Measurements from ENCODE around the gene MLPH. TPM values are rescaled to one million over a fixed set of nuclear protein-coding genes. Genes with fewer than 3 reads are reported as not detected.
A peak's percentile ranks its signal among the peaks of the same experiment; 100 is the strongest.

The MLPH gene
- total and polyA plus RNA-seq, 2 of the 13 experiments (the other 11 are each of a cell fraction or from before 2014, with no cell fraction given): 0.12 TPM; not detected in 1

DNA sequence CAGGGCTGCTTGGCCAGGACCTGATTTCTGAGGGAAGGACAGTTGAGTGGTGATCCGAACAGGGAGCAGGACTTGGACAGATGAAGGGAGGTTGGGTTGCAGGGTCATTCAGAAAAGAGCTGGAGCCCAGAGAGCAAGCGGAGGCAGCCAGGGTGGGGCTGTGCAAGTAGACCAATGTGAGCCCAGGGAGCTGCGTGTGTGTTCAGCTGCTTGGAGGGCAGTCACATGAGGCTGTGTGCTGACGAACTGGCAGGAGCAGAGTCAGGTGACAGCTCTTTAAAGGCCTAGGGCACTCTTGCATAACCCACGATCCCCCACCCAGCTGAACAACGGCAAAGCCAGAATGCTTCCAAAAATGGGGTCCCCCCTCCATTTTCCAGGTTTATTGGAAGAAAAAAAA is 4.6 kb upstream of the MLPH start:
- intact Hi-C loops (cut with micrococcal nuclease; ENCODE audit: unreplicated experiment): no loop called here
- in situ Hi-C loops (cut with HindIII; ENCODE audit: extremely low pct_ligation_motif_present, low pct_unique_long_range_greater_than_20kb): no loop called here
- peaks cover 0 to 61% of the 10 kb centered on the region in 2 experiments; a peak in 3 of 5 replicates for H3K27me3 ChIP-seq (ENCODE audit: control insufficient read depth in 1 of 2, insufficient read depth in 2 of 2, low read length in 2 of 2)
- TF ChIP-seq, protein P1, sequence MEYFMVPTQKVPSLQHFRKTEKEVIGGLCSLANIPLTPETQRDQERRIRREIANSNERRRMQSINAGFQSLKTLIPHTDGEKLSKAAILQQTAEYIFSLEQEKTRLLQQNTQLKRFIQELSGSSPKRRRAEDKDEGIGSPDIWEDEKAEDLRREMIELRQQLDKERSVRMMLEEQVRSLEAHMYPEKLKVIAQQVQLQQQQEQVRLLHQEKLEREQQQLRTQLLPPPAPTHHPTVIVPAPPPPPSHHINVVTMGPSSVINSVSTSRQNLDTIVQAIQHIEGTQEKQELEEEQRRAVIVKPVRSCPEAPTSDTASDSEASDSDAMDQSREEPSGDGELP (IDR thresholded peaks at IDR 0.05; ENCODE audit: borderline replicate concordance, low read depth): peak; percentile 68; the same call in 1 of the 2 replicates
- TF ChIP-seq KAT2B (IDR thresholded peaks at IDR 0.05; ENCODE audit: borderline replicate concordance, low read depth, low read length) (no peak), ZNF264 (CRISPR knock-in tag; IDR thresholded peaks at IDR 0.05) (no peak), ZNF367 (CRISPR knock-in tag; IDR thresholded peaks at IDR 0.05; ENCODE audit: borderline replicate concordance) (no peak), FOXA1 (IDR thresholded peaks at IDR 0.05) (no peak), FOXA1 (CRISPR knock-in tag; IDR thresholded peaks at IDR 0.05) (peak; percentile 60; the same call in 1 of the 2 replicates), SAP130 (CRISPR knock-in tag; IDR thresholded peaks at IDR 0.05; ENCODE audit: low read depth) (peak; percentile 25; the same call in 1 of the 2 replicates), TFE3 (CRISPR knock-in tag; IDR thresholded peaks at IDR 0.05) (peak; percentile 73)
- TF ChIP-seq, protein P2, sequence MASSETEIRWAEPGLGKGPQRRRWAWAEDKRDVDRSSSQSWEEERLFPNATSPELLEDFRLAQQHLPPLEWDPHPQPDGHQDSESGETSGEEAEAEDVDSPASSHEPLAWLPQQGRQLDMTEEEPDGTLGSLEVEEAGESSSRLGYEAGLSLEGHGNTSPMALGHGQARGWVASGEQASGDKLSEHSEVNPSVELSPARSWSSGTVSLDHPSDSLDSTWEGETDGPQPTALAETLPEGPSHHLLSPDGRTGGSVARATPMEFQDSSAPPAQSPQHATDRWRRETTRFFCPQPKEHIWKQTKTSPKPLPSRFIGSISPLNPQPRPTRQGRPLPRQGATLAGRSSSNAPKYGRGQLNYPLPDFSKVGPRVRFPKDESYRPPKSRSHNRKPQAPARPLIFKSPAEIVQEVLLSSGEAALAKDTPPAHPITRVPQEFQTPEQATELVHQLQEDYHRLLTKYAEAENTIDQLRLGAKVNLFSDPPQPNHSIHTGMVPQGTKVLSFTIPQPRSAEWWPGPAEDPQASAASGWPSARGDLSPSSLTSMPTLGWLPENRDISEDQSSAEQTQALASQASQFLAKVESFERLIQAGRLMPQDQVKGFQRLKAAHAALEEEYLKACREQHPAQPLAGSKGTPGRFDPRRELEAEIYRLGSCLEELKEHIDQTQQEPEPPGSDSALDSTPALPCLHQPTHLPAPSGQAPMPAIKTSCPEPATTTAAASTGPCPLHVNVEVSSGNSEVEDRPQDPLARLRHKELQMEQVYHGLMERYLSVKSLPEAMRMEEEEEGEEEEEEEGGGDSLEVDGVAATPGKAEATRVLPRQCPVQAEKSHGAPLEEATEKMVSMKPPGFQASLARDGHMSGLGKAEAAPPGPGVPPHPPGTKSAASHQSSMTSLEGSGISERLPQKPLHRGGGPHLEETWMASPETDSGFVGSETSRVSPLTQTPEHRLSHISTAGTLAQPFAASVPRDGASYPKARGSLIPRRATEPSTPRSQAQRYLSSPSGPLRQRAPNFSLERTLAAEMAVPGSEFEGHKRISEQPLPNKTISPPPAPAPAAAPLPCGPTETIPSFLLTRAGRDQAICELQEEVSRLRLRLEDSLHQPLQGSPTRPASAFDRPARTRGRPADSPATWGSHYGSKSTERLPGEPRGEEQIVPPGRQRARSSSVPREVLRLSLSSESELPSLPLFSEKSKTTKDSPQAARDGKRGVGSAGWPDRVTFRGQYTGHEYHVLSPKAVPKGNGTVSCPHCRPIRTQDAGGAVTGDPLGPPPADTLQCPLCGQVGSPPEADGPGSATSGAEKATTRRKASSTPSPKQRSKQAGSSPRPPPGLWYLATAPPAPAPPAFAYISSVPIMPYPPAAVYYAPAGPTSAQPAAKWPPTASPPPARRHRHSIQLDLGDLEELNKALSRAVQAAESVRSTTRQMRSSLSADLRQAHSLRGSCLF (CRISPR knock-in tag; IDR thresholded peaks at IDR 0.05; ENCODE audit: borderline replicate concordance): no peak
- TF ChIP-seq, protein P3, sequence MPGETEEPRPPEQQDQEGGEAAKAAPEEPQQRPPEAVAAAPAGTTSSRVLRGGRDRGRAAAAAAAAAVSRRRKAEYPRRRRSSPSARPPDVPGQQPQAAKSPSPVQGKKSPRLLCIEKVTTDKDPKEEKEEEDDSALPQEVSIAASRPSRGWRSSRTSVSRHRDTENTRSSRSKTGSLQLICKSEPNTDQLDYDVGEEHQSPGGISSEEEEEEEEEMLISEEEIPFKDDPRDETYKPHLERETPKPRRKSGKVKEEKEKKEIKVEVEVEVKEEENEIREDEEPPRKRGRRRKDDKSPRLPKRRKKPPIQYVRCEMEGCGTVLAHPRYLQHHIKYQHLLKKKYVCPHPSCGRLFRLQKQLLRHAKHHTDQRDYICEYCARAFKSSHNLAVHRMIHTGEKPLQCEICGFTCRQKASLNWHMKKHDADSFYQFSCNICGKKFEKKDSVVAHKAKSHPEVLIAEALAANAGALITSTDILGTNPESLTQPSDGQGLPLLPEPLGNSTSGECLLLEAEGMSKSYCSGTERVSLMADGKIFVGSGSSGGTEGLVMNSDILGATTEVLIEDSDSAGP (CRISPR knock-in tag; IDR thresholded peaks at IDR 0.05; ENCODE audit: borderline replicate concordance): peak; percentile 43
- TF ChIP-seq, protein P4, sequence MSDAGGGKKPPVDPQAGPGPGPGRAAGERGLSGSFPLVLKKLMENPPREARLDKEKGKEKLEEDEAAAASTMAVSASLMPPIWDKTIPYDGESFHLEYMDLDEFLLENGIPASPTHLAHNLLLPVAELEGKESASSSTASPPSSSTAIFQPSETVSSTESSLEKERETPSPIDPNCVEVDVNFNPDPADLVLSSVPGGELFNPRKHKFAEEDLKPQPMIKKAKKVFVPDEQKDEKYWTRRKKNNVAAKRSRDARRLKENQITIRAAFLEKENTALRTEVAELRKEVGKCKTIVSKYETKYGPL (CRISPR knock-in tag; IDR thresholded peaks at IDR 0.05): 0 out of 2 replicates have a peak, but pooled peaks have one; percentile 30
- TF ChIP-seq, protein P5, sequence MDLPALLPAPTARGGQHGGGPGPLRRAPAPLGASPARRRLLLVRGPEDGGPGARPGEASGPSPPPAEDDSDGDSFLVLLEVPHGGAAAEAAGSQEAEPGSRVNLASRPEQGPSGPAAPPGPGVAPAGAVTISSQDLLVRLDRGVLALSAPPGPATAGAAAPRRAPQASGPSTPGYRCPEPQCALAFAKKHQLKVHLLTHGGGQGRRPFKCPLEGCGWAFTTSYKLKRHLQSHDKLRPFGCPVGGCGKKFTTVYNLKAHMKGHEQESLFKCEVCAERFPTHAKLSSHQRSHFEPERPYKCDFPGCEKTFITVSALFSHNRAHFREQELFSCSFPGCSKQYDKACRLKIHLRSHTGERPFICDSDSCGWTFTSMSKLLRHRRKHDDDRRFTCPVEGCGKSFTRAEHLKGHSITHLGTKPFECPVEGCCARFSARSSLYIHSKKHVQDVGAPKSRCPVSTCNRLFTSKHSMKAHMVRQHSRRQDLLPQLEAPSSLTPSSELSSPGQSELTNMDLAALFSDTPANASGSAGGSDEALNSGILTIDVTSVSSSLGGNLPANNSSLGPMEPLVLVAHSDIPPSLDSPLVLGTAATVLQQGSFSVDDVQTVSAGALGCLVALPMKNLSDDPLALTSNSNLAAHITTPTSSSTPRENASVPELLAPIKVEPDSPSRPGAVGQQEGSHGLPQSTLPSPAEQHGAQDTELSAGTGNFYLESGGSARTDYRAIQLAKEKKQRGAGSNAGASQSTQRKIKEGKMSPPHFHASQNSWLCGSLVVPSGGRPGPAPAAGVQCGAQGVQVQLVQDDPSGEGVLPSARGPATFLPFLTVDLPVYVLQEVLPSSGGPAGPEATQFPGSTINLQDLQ (CRISPR knock-in tag; IDR thresholded peaks at IDR 0.05): no peak

More for the DNA sequence above, 4.6 kb upstream of the MLPH start:
- ChIA-PET CTCF (ENCODE audit: low intra/inter-chr PET ratio, low total read pairs) (no interaction called here), POLR2A (interaction anchor here (1.1 kb wide), 1 partner anchor 9 kb away, joined by 3 read pairs; no protein-coding TSS in a partner anchor)
- BruUV-seq (replicated peaks): no TSS peak
- Histone ChIP-seq H3K4me3 (replicated peaks in 1 of 3; ENCODE audit: insufficient read depth in 1 of 3, low read depth in 2 of 3, low read length in 3 of 3) (no peak overlapping the region), H3K79me2 (ENCODE audit: insufficient read depth, low read length) (no peaks in the 10 kb centered on the region), H4K20me1 (ENCODE audit: insufficient read depth, low read length) (no peaks in the 10 kb centered on the region), H3K4me1 (ENCODE audit: insufficient read depth, low read length) (peaks cover 11% of the 10 kb centered on the region; the same call in 1 of the 2 replicates), H3K36me3 (replicated peaks in 1 of 2; ENCODE audit: control insufficient read depth in 1 of 2, insufficient read depth in 2 of 2, low read length in 2 of 2) (no peaks in the 10 kb centered on the region), H3K4me2 (ENCODE audit: low read depth, low read length) (peak overlapping the region; percentile 16; the same call in 1 of the 2 replicates), H2AFZ (ENCODE audit: low read length) (no peak overlapping the region), H3K9me3 (ENCODE audit: low read length) (no peaks in the 10 kb centered on the region), H3K27ac (ENCODE audit: extremely low read length, insufficient read depth, low read length) (no peak overlapping the region), H3K9ac (ENCODE audit: insufficient read depth, low read depth, low read length) (no peak overlapping the region)
- peak; percentile 64 for ATAC-seq
- DNase-seq (ENCODE audit: low spot score): peak; percentile 38
- WGBS (ENCODE audit: low lambda C conversion rate): 11% methylated on average over 6 of the region's 6 CpGs
- no peak for FAIRE-seq
